Uterus (tissue), 2 donors: ENCODE data around the gene ZCCHC3.

ENCODE experiments used
- CTCF ChIP-seq, 4 experiments: fragments of 200-600 bp in 2 of 4; fragments of 450-650 bp in 2 of 4; sonication (generic) in 2 of 4; IDR thresholded peaks; one replicate each; pipeline ENCODE4 v1.5.1; 2016 to 2019; ENCODE audit warnings: antibody characterized with exemption in 4 of 4, mild to moderate bottlenecking in 2 of 4, moderate library complexity in 1 of 4
- POLR2A ChIP-seq, 2 donors: fragments of 450-650 bp; IDR thresholded peaks; one replicate each; pipeline ENCODE4 v1.6.1; 2016; ENCODE audit warnings: antibody characterized with exemption in 2 of 2, mild to moderate bottlenecking in 1 of 2, moderate library complexity in 1 of 2

- TF ChIP-seq CTCF (IDR thresholded peaks at IDR 0.05) (no peak), POLR2A (IDR thresholded peaks at IDR 0.05) (no peak)
Measured at GRCh38 chr20:343107-343506, 45.7 kb downstream of the ZCCHC3 start.
